ENCODE data around the gene C5.
A peak's percentile ranks its signal among the peaks of the same experiment; 100 is the strongest.

The C5 gene

GRCh38 chr9:120938851-120939250 is 111.2 kb downstream of the C5 start:
- DNase-seq = no peak

GRCh38 chr9:120937596-120937995 is 112.5 kb downstream of the C5 start:
- DNase-seq = no peak

- no peak for DNase-seq
Observed at GRCh38 chr9:120937127-120937526, 112.9 kb downstream of the C5 start.

DNA sequence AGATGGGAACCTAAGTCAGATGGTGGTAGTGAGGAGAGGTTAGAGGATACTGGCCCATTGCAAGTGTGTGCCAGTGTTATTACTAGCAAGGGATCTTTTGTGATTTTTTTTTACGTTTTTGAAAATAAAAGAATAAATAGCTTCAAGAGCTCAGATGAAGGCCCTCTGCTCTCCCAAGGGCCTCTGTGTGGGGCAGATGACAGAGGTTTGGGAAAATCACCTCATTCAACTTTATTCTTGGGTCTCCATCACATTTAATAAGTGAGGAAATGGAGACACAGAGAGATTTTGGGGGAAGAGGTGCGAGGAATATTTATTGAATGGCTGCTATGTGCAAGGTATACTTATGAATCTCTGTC is 113.3 kb downstream of the C5 start:
- no peak for DNase-seq

DNA sequence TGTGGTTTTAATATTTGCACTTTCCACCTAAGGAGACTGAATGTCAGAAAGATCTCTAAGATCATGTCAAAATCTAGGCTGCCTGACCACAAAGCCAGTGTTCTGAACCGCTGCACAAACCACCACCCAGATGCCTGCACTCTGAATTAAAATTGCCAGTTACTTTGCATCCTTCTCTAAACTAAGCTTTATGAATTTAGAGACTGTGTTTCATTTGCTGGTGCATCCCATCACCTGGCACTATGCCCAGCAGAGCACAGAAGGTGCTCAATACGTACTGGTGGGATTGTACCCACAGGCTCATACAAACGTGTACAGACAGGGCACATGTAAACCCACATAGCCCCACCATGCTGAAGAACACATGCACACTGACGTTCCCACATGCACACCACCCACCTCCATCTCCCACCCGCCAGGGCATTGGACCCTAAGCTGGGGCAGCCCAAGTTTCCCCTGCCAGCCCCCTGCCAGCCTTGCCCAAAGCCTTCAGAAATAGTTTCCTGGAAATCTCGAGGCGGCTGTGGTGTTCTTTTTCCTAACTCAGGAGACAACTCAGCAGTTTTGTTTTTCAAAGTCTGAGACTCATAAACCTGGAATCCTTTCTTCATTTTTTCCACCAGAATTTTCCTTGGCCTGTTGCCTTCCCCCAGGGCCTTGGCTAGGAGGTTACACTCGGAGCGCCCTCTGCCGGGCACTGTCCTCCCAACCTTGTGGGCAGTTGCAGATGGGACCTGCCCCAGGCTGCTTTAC is 113.9 kb downstream of the C5 start:
- DNase-seq = peak; percentile 91 to 92

DNA sequence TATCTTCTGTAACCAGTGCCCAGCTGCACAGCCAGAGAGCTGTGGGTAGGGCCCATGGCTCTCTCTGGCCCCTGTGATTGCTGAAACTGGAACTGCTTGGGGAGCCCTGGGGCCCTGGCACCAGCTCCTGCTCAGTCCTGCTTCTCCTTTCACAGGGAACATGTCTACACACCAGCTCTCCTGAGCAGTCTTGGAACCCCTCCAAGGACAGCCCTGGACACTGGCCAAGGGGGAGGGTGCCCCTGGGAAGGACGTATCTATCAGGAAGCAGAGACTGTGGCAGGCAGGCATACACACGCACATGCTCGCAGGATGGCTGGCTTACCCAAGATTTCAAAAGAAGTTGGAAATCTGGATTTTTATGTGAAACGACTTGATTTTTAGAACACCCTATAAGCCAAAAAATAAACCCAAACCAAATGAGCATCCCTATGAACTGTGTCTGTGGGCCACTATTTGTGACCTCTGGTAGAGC is 114.7 kb downstream of the C5 start:
- DNase-seq = no peak

- DNase-seq = no peak
Observed at GRCh38 chr9:120934281-120934680, 115.8 kb downstream of the C5 start.

GRCh38 chr9:120933310-120934055 is 116.6 kb downstream of the C5 start:
- no peak for DNase-seq

DNA sequence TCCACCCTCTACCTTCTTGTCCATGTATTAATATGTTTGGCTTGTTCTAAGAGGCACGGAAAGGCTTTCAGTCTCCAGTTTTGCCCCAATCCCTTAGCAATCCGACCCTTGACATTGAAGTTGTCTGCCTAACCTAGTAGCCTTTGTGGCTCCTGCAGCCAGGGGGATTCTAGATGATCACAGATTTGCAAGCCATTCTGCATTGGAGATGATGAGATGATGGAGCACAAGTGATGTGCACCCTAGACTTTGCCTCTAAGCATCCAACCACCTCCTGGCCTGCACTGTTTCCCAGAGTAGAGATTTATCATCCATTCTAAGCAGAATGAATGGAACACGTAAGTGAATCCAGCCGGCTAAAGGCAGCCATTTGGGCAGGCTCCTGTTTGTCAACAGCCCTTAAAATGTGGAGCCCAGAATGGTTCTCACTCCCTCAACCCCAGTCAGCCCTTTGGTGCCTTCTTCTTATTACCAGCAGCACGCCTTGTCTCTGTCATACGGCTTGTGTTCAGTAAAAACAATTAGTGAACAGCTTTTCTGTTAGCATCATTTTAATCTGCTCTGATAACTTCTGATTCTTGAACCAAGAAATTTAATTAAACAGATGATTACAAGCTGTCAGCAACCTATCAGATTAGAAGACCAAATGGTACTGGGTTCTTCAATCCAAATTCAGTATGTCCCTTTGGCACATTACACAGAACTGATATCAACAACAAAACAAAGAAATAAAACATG is 117.8 kb downstream of the C5 start:
- DNase-seq = no peak

DNA sequence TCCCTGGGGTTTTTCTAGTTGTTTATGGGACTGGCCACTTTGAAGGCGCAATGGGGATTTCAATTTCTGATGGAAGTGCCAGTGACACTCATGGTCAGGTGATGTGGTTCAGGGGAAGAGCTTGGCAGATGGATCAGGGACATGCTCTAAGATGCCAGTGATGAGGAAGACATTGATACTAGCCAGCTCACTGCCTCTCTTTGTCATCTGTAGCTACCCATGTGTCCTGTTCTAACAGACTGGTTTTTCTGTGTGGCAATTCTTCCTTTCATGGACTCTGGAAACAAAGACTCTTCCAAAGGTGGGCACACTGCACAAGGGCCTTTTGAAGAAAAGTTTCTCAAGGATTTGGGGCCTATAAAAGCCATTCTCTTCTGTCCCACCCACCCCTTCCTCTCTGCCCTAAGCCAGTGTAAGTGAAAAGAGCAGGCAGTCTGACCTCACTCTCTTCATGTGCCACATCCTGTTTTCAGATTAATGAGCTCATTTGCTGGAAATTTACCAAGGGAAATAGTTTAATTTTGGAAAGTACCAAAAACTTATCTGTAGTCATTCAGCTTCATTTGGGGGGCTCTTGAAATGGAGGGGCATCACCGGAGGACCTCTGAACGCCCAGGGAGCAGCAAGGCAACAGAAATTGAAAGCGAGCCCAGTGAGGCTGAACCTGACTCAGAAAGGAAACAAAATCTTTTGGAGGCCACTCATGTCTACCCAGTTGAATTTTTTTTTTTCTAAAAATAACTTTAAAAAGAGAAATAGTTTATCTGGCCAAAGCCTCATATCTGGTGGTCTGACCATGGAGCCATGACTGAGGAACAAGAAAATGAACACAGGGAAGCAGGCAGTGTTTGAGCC is 118.6 kb downstream of the C5 start:
- DNase-seq = peak in 1 of 2 experiments; percentile 64

GRCh38 chr9:120929229-120929791 is 120.8 kb downstream of the C5 start:
- DNase-seq = no peak

GRCh38 chr9:120928483-120929228 is 121.4 kb downstream of the C5 start:
- peak in 1 of 2 experiments; percentile 63 for DNase-seq

DNA sequence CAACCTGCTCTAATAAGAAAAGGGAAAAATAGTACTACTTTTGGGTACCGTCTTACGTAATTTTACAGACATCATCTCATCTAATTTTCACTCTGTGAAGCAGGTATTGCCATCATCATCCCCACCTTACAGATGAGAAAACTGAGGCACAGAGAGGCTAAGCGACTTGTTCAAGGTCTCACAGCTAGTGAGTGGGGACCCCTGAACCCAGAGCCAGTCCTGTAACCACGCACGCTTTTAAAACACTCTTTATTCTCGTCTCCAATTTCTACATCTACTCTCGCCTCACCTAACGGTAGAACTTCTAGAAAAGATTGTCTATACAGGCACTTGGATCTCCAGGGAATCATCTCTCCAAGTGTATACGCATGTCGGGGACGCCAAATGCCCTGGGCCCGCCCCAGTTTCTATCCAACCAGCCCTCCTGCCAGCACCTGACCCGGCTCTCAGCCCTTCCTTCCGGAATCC is 122.0 kb downstream of the C5 start:
- DNase-seq = no peak

GRCh38 chr9:120927269-120928014 is 122.6 kb downstream of the C5 start:
- DNase-seq = no peak

DNA sequence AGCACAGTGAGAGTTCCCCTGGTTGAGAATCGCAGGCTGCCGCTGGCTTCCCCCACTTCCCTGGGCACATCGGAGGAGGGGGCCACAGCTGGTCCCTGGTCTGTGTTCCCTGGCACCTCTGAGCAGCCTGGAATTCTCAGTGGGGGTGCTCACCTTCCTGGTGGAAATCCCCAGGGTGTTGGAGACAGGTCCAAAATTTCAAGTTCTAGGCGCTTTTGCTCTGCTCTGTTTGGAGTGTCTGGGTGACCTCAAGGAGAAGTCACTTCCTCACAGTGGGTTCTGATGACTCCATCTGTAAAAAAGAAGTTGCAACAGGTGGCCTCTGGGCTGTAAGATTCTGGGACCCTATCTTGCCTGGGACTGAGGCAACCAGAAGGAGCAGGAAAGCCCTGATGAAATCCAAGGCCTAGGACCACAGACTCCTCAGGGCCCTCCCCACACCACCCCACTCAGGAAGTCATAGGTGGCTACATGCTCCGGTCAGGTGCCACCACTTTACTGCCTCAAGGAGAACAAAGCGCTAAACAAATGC is 123.6 kb downstream of the C5 start, which contains the start of gene TRAF1:
Gene TRAF1, minus strand, starts transcription at position 400 of the 532 bp plus-strand sequence. CDS start 721 bp downstream, outside the sequence.
- no peak for DNase-seq

DNA sequence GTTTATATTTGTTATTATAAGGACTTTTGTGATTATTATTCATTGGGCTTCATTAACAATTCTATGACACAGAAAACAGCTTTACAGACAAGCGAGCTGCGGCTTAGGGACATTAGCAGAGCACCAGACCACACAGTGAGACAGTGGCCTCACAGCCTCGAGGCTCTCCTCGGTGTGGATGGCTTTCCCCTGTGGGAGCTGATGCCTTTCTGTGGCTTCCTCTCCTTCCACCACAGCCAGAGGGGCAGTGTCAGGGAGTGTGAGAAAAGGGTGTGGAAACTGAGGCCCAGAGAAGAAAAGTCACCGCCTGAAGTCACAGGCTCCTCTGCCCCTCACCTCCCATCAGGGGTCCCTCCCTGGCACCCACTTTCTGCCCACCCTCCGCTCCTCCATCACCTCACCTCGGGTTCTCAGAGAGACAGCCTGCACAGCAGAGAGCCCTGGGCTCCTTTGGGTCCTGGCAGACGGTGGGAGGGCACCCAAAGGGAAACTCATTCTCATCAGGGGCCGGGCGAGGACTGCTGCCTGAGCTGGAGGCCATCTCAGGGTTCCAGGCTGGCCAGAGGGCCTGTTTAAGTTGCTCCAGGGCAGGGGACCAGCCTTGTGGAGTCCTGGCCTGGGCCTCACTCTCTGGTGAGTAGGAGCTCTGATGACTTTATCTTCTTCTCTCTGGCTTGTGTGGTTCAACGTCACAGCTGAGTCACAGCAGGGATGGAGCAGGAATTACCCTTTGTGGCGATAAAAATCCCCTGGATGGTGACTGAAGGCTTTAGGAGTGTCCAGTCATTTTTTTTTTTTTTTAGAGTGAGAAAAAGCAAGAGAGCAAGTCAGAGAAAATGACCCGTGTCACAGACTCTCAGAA is 124.3 kb downstream of the C5 start:
- DNase-seq = peak; percentile 79 to 83

GRCh38 chr9:120924698-120925534 is 125.2 kb downstream of the C5 start:
- DNase-seq = no peak

All from activated CD4-positive, alpha-beta T cell treated with anti-CD3 and anti-CD28 coated beads, Interleukin-2, amount 50 U/mL, for 4 hours (primary cell).